ENCODE results near the gene FGF14.

Gene FGF14

GRCh38 chr13:102401766-102402165, at the start of gene FGF14:
TSS of gene FGF14 (minus strand) at chr13:102402048.
- no peak for DNase-seq (ENCODE audit: low read depth)

DNA sequence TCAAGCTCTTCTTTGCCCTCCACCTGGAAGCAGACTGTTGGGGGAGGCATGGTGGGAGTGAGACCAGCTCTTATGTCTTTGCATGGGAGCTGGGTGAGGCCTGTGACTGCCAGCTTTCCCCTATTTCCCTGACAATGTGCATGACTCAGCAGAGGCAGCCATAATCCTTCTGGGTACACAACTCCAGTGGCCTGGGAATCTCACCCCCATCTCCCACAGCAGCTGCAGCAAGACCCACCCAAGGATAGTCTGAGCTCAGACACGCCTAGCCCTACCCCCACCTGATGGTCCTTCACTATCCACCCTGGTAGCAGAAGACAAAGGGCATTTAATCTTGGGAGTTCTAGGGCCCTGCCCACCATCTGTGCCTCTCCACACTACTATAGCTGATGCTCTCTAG, 41.4 kb upstream of the FGF14 start:
- no peak for DNase-seq (ENCODE audit: low read depth)

DNA sequence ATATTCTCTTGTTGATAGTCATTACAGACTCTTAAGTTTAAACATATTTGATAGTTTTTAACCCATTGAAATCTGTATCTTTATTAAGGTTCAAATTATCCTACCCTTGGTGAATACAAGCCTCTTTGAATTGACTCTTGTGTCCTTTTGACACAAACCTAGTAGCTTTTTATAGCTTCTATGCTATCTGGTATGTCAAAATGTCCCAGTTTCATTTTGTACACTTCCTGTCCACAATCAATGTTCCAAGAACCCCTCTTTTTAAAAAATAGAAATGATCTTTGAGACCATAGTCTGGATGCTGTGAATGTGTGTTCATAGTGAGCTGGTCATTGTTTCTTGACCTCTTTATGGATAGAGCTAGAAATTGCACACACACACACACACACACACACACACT, 39.2 kb upstream of the FGF14 start:
- no peak for DNase-seq (ENCODE audit: low read depth)

- no peak for DNase-seq (ENCODE audit: low read depth)
These were observed 38.5 kb upstream of the FGF14 start for GRCh38 chr13:102440259-102440936.

- DNase-seq (ENCODE audit: low read depth) = no peak
These were observed 20.8 kb upstream of the FGF14 start for GRCh38 chr13:102422690-102423089.

- peak; percentile 18 for DNase-seq (ENCODE audit: low read depth)
These were observed 3.8 kb upstream of the FGF14 start for GRCh38 chr13:102405499-102406100.

DNA sequence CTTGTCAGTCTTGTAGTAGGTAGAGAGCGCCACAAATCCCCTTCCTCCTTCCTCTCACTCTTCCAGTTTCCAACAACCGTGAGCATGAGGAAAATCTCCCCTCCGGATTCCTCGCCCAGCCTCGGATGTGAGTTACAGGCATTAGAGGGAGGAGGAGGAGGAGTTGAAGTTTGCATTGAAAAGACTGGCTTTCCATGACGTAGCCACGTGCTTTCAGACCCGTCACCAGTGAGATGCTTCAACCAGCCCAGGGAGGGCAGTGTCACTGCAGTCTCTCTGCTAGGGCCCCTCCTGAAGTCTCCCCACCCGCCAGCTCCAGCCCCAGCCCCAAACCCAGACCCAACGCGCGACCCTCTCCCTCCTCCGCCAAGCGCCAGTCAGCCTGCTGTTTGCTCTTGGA, 442 bp upstream of the FGF14 start:
- DNase-seq (ENCODE audit: low read depth) = peak; percentile 37

DNA sequence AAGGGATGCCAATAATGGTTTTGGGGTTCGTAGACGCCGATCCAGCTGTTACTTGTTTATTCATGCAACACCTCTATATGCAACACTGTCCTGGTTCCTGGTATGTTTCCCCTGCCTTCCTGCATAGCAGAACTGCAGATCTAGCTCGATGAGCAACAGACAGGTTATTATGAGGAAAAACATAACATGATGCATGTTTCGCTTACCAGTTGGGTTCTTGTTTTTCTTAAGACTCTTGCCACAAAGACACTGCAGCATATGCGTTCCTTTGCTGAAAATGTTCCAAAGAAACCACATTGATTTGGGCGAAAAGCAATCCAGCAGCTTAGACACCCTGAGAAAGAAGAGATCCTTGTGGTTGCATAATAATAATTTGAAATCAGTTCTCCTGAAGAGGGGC, 583 bp downstream of the FGF14 start:
- DNase-seq (ENCODE audit: low read depth) = no peak

DNA sequence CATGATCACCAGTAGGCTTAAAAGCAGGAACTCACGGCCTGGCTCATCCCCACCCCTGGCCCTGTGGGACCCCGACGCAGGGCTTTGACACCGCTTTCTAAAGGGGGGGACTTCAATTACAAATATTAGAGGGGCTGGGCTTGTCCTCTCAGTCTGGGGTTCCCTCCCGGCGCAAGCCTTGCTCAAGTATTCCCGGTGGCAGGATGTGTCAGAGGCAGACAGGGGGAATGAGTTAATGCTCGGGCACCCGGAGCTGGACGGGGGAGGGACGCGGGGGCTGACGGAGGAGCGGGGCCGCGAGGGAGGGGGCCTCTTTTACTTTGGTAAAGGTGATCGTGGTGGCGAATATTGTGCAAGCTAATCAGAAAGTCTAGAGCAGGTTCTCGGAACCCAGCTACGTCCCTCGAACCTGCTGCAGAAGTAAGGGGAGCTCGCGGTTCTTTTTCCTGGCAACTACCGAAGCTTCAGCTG, 1.1 kb downstream of the FGF14 start:
- DNase-seq (ENCODE audit: low read depth) = no peak

DNA sequence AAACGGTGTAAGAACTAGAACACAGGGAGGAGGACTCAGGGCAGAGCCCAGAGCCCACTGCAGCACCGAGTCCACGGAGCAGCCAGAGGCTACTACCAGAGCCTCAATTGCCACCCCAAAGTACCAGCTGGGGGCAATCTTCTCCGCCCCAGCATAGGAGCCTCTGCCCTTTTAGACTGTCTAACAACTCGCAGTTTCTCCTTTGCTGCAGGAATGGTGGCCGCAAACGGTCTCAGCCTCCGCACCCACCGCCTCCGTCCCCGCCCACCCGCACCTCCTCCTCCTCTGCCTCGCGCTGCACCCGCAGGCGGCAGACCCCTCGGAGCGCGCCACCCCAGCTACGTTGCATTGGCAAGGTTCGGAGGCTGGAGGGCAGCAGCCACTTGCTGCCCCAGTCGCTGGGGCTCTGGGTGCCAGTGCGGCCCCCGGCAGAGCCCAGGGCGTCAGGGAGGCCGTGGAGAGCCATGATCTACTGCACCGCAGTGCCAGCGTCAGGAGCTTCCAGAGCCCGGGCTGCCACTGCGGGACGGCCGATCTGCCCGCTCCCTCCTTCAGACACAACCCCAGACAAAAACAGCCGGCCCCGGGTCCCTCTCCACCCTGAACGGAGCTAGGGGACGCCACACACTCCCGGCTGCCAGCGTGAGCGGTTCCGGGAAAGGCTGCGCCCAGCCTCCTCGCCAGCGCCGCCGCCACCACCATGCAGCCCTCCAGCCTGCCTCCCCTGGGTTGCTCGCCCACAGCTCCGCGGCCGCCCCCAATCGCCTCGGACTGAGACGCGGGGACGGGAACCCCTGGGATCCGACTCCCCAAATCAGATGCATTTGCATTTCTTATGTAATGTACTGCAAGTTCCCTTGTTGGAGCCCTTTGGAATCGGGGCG, 1.8 kb downstream of the FGF14 start:
- no peak for DNase-seq (ENCODE audit: low read depth)

DNA sequence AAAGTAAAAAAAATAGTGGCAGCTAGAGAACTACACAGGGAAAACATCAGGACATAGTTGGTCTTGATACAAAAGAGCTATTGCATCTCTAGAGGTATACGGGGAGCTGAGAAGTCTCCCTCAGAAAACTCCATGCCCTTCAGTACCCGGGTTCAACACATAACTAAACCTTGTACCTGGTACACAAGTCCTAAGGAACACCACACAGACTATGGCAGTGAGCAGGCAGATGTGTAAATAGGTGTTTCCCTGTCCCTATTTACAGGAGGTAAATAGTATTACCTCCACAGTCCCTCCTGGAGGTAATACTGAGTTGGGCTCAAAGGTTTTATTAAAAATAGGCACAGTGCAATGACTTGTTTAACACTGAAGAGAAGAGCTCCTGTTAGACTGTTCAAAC, 5.9 kb downstream of the FGF14 start:
- no peak for DNase-seq (ENCODE audit: low read depth)

DNA sequence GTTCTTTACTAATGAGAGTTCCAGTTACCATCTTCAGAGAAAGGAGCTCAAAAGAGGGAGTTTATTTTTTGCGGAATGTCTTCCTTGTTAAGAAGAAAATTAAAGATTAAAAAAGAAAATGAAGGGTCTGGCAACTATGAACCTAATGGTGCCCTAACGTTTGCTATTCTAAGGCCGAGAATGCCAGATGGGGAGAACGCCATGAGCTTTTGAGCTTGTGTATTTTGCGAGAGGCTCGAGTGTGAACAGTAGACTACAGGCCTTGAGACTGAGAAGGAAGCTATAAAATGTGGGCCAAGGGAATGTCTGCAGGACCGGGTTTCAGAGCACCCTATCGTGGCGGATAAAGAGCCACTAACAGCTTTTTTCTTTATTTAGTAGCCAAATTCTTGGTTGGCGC, 6.7 kb downstream of the FGF14 start:
- no peak for DNase-seq (ENCODE audit: low read depth)

DNA sequence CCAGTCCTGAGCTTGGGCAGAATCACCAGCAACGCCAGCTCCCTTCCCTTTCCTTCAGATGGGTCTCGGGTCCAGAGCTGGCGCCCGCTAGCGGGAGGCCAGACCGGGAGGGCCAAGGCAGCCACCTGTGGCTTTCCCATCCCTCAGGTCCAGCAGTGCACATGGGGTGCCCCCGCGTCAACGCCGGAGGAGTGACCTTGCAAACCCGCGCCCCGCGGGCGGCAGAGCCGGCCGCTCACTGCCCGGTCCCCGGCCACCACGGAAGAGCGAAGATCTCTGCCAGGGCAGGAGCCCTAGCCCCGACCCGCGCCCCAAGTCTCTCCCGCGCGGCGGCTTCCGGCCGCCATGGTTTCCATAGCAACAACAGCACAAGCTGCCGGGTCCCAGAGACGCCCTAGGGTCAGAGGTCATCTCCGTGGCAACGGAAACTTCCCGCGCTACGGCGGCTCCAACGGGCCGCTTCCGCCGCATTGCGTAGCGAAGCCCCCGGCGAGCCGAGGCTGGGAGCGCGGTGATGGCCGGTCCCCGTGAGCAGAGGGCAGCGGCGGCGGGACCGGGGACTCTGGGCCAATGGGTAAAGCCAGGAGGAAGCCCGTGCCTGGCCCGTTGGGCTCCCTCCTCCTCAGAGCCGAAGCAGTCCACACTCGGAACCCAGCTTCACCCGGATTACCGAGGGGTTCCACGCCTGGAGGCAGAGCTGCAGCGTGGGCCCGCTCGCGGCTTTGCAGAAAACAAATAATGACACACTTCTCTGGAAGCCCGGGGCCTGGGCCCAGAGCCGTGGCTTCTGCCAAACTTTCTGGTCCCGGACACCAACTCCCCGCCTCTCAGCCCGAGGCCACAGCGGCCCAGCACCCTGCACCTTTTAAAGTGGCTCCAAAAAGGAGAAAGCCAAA, 7.4 kb downstream of the FGF14 start:
- peak; percentile 73 for DNase-seq (ENCODE audit: low read depth)

DNA sequence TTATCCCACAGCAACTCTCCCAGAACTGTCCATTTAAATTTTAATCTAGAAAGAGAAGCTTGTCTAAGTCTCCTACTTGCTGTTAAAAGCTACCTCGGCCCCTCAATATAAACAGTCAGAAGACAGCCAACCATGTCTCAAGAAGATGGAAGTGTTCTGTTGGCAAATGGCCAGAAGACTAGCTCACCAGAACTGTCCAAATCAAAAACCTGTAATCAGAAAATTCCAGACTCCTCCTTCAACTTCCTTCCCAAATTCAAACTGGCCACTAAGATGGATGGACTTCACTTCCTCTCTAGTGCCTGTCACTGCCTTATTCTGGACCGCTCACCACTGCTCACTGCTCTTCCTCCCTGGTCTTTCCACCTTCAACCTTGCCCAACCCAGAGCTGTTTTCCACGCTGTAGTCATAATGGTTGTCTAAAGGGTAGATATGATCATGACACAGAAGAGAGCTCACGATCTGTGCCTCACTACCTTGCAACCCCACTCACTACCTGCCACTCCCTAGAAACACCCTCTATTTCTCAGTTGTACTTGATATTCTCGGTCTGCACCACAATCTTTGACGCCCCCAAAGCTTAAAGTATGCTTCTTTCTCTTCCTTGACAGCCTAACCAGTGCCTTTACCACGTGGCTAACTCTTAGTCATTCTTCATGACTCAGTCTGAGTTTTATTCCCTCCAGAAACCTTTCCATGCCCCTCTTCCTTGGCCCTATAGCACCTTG, 9.2 kb downstream of the FGF14 start:
- no peak for DNase-seq (ENCODE audit: low read depth)

GRCh38 chr13:102386461-102386860, 15.4 kb downstream of the FGF14 start:
- DNase-seq (ENCODE audit: low read depth) = no peak

GRCh38 chr13:102380012-102380411, 21.8 kb downstream of the FGF14 start:
- no peak for DNase-seq (ENCODE audit: low read depth)

GRCh38 chr13:102376318-102376717, 25.5 kb downstream of the FGF14 start:
- no peak for DNase-seq (ENCODE audit: low read depth)

- DNase-seq (ENCODE audit: low read depth) = no peak
These were observed 27.1 kb downstream of the FGF14 start for GRCh38 chr13:102374726-102375125.

GRCh38 chr13:102374233-102374632, 27.6 kb downstream of the FGF14 start:
- DNase-seq (ENCODE audit: low read depth) = no peak

- DNase-seq (ENCODE audit: low read depth) = no peak
These were observed 28.6 kb downstream of the FGF14 start for GRCh38 chr13:102373221-102373620.

DNA sequence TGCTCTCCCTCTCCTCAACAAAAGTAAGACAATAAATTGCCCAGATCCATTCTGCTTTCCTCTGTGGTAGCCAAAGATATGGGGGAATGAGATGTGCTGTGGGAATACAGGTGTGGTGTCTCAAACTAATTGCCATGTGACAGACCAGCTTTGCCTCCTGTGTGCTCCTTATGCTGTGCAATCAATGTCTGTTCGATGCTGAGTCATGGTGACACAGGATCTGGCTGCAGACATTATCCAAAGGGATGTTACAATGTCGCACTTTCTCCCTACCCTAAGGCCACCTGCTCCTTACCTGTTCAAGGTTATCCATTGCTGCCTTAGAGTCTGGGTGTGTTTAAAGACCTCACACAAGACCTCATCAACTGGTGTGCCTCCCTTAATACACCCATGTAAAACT, 32.5 kb downstream of the FGF14 start:
- peak; percentile 2 for DNase-seq (ENCODE audit: low read depth)

Data from iris pigment epithelial cell (primary cell).